Measurements from ENCODE around the gene SUN5. TPM values are rescaled to one million over a fixed set of nuclear protein-coding genes. Genes with fewer than 3 reads are reported as not detected.

Gene SUN5
- total and polyA plus RNA-seq, 2 of the 8 experiments (the other 6 are each of a cell fraction or from before 2014, with no cell fraction given): not detected

- H3K9me3 ChIP-seq (ENCODE audit: insufficient read depth in 2 of 2, low read depth in 1 of 2, low read length in 1 of 2): no peaks in the 10 kb centered on the region
- no peaks in the 10 kb centered on the region for H3K79me2 ChIP-seq (ENCODE audit: control insufficient read depth in 1 of 2, insufficient read depth in 2 of 2, low read length in 2 of 2)
- H2AK5ac ChIP-seq (ENCODE audit: low read depth, low read length): no peak overlapping the region
- no peak overlapping the region for H3K14ac ChIP-seq (ENCODE audit: insufficient read length)
- POLR2A ChIA-PET (ENCODE audit: partially characterized antibody): interaction anchor here (1.0 to 1.3 kb wide), 3 partner anchors 11 to 98 kb away, joined by 3 to 5 read pairs (median 4); no protein-coding TSS in a partner anchor
- H3K79me1 ChIP-seq (ENCODE audit: low read depth, low read length): no peaks in the 10 kb centered on the region
- no peak overlapping the region for H3K4me3 ChIP-seq (ENCODE audit: extremely low read depth in 1 of 4, insufficient read depth in 2 of 4, low read depth in 3 of 4, low read length in 4 of 4)
- no peak overlapping the region for H2BK20ac ChIP-seq (ENCODE audit: low read length)
- no peak overlapping the region for H4K91ac ChIP-seq (replicated peaks; ENCODE audit: insufficient read length, low read length)
- no peak overlapping the region for H4K8ac ChIP-seq (ENCODE audit: extremely low read depth, insufficient read depth, low read length)
- no peaks in the 10 kb centered on the region for H3K27me3 ChIP-seq (replicated peaks in 1 of 4; ENCODE audit: control insufficient read depth in 3 of 4, extremely low read depth in 1 of 4, insufficient read depth in 3 of 4, low read length in 3 of 4)
- H4K5ac ChIP-seq (ENCODE audit: insufficient read length, low read depth, low read length): no peak overlapping the region
- H3K27ac ChIP-seq (ENCODE audit: low read depth, low read length): no peak overlapping the region
- peaks cover 0 to 11% (median 0%) of the 10 kb centered on the region in 4 experiments; a peak in 1 of 7 replicates for H3K4me1 ChIP-seq (replicated peaks in 1 of 4; ENCODE audit: control insufficient read depth in 3 of 4, insufficient read depth in 4 of 4, low read length in 3 of 4)
- no peak for DNase-seq (ENCODE audit: low read depth in 1 of 2, low spot score in 2 of 2)
- H3K4me2 ChIP-seq (ENCODE audit: insufficient read depth in 1 of 2, low read depth in 2 of 2, low read length in 2 of 2): no peak overlapping the region
- no peak overlapping the region for H2BK15ac ChIP-seq (ENCODE audit: low read length)
- no peak overlapping the region for H2AFZ ChIP-seq (ENCODE audit: low read length)
- H2BK5ac ChIP-seq (ENCODE audit: low read depth, low read length): no peak overlapping the region
- no peak for FAIRE-seq
- no peak overlapping the region for H3K18ac ChIP-seq (ENCODE audit: extremely low read depth, low read length)
- no peaks in the 10 kb centered on the region for H3K23me2 ChIP-seq (ENCODE audit: low read depth, low read length)
- no peak overlapping the region for H2BK120ac ChIP-seq (replicated peaks; ENCODE audit: low read depth, low read length)
- H4K20me1 ChIP-seq (replicated peaks in 1 of 2; ENCODE audit: control insufficient read depth in 1 of 2, insufficient read depth in 2 of 2, low read length in 2 of 2): peaks cover 0 to 2% of the 10 kb centered on the region in 2 experiments
- WGBS, 2 experiments (ENCODE audit: extremely low coverage in 1 of 2, insufficient coverage in 1 of 2, insufficient read length in 1 of 2, insufficient replicate concordance in 2 of 2, low coverage in 1 of 2, low lambda C conversion rate in 2 of 2, missing lambda C conversion rate in 1 of 2): 84% methylated on average over 14 of the region's 14 CpGs; no CpG with 5 or more reads in 1 of the 2 experiments
- no peak overlapping the region for H3K23ac ChIP-seq (ENCODE audit: insufficient read length)
- no peak overlapping the region for H3K4ac ChIP-seq (replicated peaks; ENCODE audit: insufficient read length, low read depth, low read length)
- CTCF ChIA-PET (ENCODE audit: partially characterized antibody): interaction anchor here (1.4 to 11.8 kb wide), 5 partner anchors 12 to 72 kb away, joined by 3 to 86 read pairs (median 3); partner anchors contain the start of genes BPIFB2 and SUN5
- H2BK12ac ChIP-seq (ENCODE audit: low read depth, low read length): no peak overlapping the region
- no peaks in the 10 kb centered on the region for H3K36me3 ChIP-seq (ENCODE audit: control insufficient read depth in 2 of 4, insufficient read depth in 4 of 4, low read length in 3 of 4)
- no peak overlapping the region for H3K56ac ChIP-seq (replicated peaks; ENCODE audit: insufficient read length, low read depth, low read length)
- H3K9ac ChIP-seq (replicated peaks in 1 of 4; ENCODE audit: extremely low read depth in 1 of 4, low read depth in 3 of 4, low read length in 3 of 4): no peak overlapping the region
- no peak for TF ChIP-seq CREB1 (IDR thresholded peaks at IDR 0.05)
- no peak for TF ChIP-seq EP300 (IDR thresholded peaks at IDR 0.05; ENCODE audit: borderline replicate concordance in 1 of 2, low read depth in 2 of 2, low read length in 2 of 2)
- no peak for TF ChIP-seq SRF (IDR thresholded peaks at IDR 0.05; ENCODE audit: low read depth, low read length)
- no peak for TF ChIP-seq BRCA1 (IDR thresholded peaks at IDR 0.05; ENCODE audit: low read depth, low read length)
- TF ChIP-seq NANOG (IDR thresholded peaks at IDR 0.05; ENCODE audit: insufficient read depth, low read depth, low read length, poor library complexity, severe bottlenecking): no peak
- TF ChIP-seq PHF8 (conservative IDR thresholded peaks at IDR 0.05; ENCODE audit: low read depth, low read length): no peak
- TF ChIP-seq RAD21 (IDR thresholded peaks at IDR 0.05 in 1 of 2, conservative IDR thresholded peaks at IDR 0.05 in 1 of 2; ENCODE audit: low read depth in 2 of 2, low read length in 2 of 2): no peak
- TF ChIP-seq TAF1 (IDR thresholded peaks at IDR 0.05; ENCODE audit: low read depth, low read length): no peak
- no peak for TF ChIP-seq HDAC6 (IDR thresholded peaks at IDR 0.05; ENCODE audit: low read depth, low read length)
- no peak for TF ChIP-seq KDM4A (IDR thresholded peaks at IDR 0.05; ENCODE audit: low read depth, low read length, severe bottlenecking)
Observed at GRCh38 chr20:33018169-33018931, 14.1 kb upstream of the SUN5 start.
